ENCODE results near the gene TUSC2. TPM values are rescaled to one million over a fixed set of nuclear protein-coding genes. Genes with fewer than 3 reads are reported as not detected.

TUSC2 gene
- total and polyA plus RNA-seq, 9 of the 15 experiments (the other 6 are each of a cell fraction or from before 2014, with no cell fraction given) = 2.8 to 67.5 (median 25.8) TPM

DNA sequence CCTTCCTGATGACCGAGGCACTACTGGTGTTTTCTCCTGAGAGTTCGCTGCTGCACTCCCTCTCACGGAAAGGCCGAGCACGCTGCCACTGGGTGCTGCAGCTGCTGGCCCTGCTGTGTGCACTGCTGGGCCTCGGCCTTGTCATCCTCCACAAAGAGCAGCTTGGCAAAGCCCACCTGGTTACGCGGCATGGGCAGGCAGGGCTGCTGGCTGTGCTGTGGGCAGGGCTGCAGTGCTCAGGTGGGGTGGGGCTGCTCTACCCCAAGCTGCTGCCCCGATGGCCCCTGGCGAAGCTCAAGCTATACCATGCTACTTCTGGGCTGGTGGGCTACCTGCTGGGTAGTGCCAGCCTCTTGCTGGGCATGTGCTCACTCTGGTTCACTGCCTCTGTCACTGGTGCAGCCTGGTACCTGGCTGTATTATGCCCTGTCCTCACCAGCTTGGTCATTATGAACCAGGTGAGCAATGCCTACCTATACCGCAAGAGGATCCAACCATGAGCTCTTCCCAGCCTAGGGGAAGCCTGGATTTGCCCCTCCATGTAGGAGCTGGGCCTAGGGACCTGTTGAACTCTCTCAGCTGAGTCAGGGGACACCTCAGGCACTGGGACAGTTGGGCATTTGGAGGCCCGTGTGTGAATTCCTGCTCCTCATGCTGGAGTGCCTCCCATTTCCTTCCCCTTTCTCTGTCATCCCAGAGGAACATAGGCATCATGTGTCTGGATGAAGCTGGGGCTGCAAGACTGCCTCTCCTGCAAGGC is 25.4 kb upstream of the TUSC2 start:
- Histone ChIP-seq H3K9me3 (replicated peaks; ENCODE audit: control insufficient read depth, insufficient read depth, low read depth, low read length) (no peaks in the 10 kb centered on the region), H3K4me3 (no peak overlapping the region), H3K4me2 (ENCODE audit: insufficient read depth, low read length) (no peak overlapping the region), H3K36me3 (ENCODE audit: control insufficient read depth, insufficient read depth, low read length) (peaks cover 53% of the 10 kb centered on the region; the same call in 2 of the 3 replicates), H3K9ac (ENCODE audit: insufficient read depth in 1 of 2, low read depth in 2 of 2, low read length in 2 of 2) (peak overlapping the region in 1 of 2 experiments; percentile 26; a peak in 2 of 4 replicates), H3K9me1 (ENCODE audit: control insufficient read depth, insufficient read depth, low read length) (peaks cover 6% of the 10 kb centered on the region), H2AFZ (ENCODE audit: low read depth, low read length) (no peak overlapping the region), H4K20me1 (replicated peaks; ENCODE audit: control insufficient read depth, insufficient read depth, low read length) (peaks cover 30% of the 10 kb centered on the region; the same call in 1 of the 2 replicates), H3K27ac (ENCODE audit: extremely low read depth, low read depth, low read length) (no peak overlapping the region), H3K4me1 (replicated peaks in 1 of 2; ENCODE audit: control insufficient read depth in 2 of 2, insufficient read depth in 2 of 2, low read length in 2 of 2) (peaks cover 30 to 50% of the 10 kb centered on the region in 2 experiments; a peak in 4 of 5 replicates), H3K79me2 (ENCODE audit: control insufficient read depth, insufficient read depth, low read length) (peaks cover 57% of the 10 kb centered on the region), H3K27me3 (ENCODE audit: control insufficient read depth in 2 of 2, insufficient read depth in 2 of 2, low read length in 2 of 2) (no peaks in the 10 kb centered on the region)
- ATAC-seq = no peak
- intact Hi-C loops (cut with micrococcal nuclease) (no loop called here), in situ Hi-C loops (cut with MboI) (no loop called here)
- ChIA-PET CTCF (ENCODE audit: low intra/inter-chr PET ratio) (interaction anchor here (0.6 kb wide), 1 partner anchor 162 kb away, joined by 3 read pairs; no protein-coding TSS in a partner anchor), POLR2A (interaction anchor here (0.6 to 1.8 kb wide), 11 partner anchors 11 to 181 kb away, joined by 3 to 5 read pairs (median 3); no protein-coding TSS in a partner anchor)
- no peak for DNase-seq (ENCODE audit: extremely low read depth in 1 of 4, low spot score in 3 of 4)
- BruUV-seq (replicated peaks) = no TSS peak
- no peak for FAIRE-seq
- TF ChIP-seq BRD9 (IDR thresholded peaks at IDR 0.05; ENCODE audit: low read depth, partially characterized antibody) (no peak), CTBP1 (IDR thresholded peaks at IDR 0.05; ENCODE audit: borderline replicate concordance) (no peak), RBFOX2 (IDR thresholded peaks at IDR 0.05; ENCODE audit: low read depth, low read length) (peak; percentile 46; the same call in 1 of the 2 replicates), IRF2 (CRISPR knock-in tag; IDR thresholded peaks at IDR 0.05) (no peak), POLR2G (IDR thresholded peaks at IDR 0.05; ENCODE audit: low read depth, low read length) (peak; percentile 65), TAF15 (IDR thresholded peaks at IDR 0.05; ENCODE audit: low read depth, low read length) (no peak), POLR2A (conservative IDR thresholded peaks at IDR 0.05) (0 out of 2 replicates have a peak, but pooled peaks have one; percentile 18)
- WGBS (ENCODE audit: insufficient coverage, low coverage, missing lambda C conversion rate) = 95% methylated on average over 9 of the region's 12 CpGs
